ENCODE results near the gene DNAH6.
"Not testable (repeated sequence)": the region's sequence is repeated elsewhere in the genome, so short reads cannot be mapped to it uniquely, and the experiment has no call there.

The DNAH6 gene

GRCh38 chr2:84854850-84855249 is 338.6 kb downstream of the DNAH6 start:
- FAIRE-seq (no peak), DNase-seq (ENCODE audit: insufficient read length, low spot score) (no peak)
- TF ChIP-seq POLR2A (IDR thresholded peaks at IDR 0.05; ENCODE audit: low read depth, low read length), result no peak
- no peak for TF ChIP-seq TAF1 (IDR thresholded peaks at IDR 0.05; ENCODE audit: low read depth, low read length)
- TF ChIP-seq SPI1 (IDR thresholded peaks at IDR 0.05; ENCODE audit: low read depth, low read length), result no peak
- no peak for TF ChIP-seq POLR2AphosphoS5 (IDR thresholded peaks at IDR 0.05; ENCODE audit: low read depth, low read length)
- TF ChIP-seq POU2F2 (IDR thresholded peaks at IDR 0.05; ENCODE audit: low read depth, low read length), result no peak
- no peak for TF ChIP-seq PAX5 (IDR thresholded peaks at IDR 0.05; ENCODE audit: insufficient read depth, low read length, severe bottlenecking)

GRCh38 chr2:84855731-84856130 is 339.4 kb downstream of the DNAH6 start:
- TF ChIP-seq POLR2AphosphoS5 (IDR thresholded peaks at IDR 0.05; ENCODE audit: low read depth, low read length), result no peak
- no peak for TF ChIP-seq POU2F2 (IDR thresholded peaks at IDR 0.05; ENCODE audit: low read depth, low read length)
- no peak for TF ChIP-seq POLR2A (IDR thresholded peaks at IDR 0.05; ENCODE audit: low read depth, low read length)
- no peak for TF ChIP-seq SPI1 (IDR thresholded peaks at IDR 0.05; ENCODE audit: low read depth, low read length)
- TF ChIP-seq TAF1 (IDR thresholded peaks at IDR 0.05; ENCODE audit: low read depth, low read length), result no peak
- TF ChIP-seq PAX5 (IDR thresholded peaks at IDR 0.05; ENCODE audit: insufficient read depth, low read length, severe bottlenecking), result no peak
- FAIRE-seq, result no peak
- no peak for DNase-seq (ENCODE audit: insufficient read length, low spot score)

GRCh38 chr2:84856787-84857186 is 340.5 kb downstream of the DNAH6 start:
- FAIRE-seq (no peak), DNase-seq (ENCODE audit: insufficient read length, low spot score) (no peak)
- TF ChIP-seq TAF1 (IDR thresholded peaks at IDR 0.05; ENCODE audit: low read depth, low read length) (no peak), POU2F2 (IDR thresholded peaks at IDR 0.05; ENCODE audit: low read depth, low read length) (no peak), POLR2A (IDR thresholded peaks at IDR 0.05; ENCODE audit: low read depth, low read length) (no peak), SPI1 (IDR thresholded peaks at IDR 0.05; ENCODE audit: low read depth, low read length) (peak; percentile 70)

GRCh38 chr2:84857566-84857965 is 341.3 kb downstream of the DNAH6 start:
- TF ChIP-seq PAX5 (IDR thresholded peaks at IDR 0.05; ENCODE audit: insufficient read depth, low read length, severe bottlenecking), result no peak
- TF ChIP-seq TAF1 (IDR thresholded peaks at IDR 0.05; ENCODE audit: low read depth, low read length), result no peak
- TF ChIP-seq SPI1 (IDR thresholded peaks at IDR 0.05; ENCODE audit: low read depth, low read length), result no peak
- no peak for TF ChIP-seq POU2F2 (IDR thresholded peaks at IDR 0.05; ENCODE audit: low read depth, low read length)
- TF ChIP-seq POLR2A (IDR thresholded peaks at IDR 0.05; ENCODE audit: low read depth, low read length), result no peak
- TF ChIP-seq POLR2AphosphoS5 (IDR thresholded peaks at IDR 0.05; ENCODE audit: low read depth, low read length), result no peak
- DNase-seq (ENCODE audit: insufficient read length, low spot score) (no peak), FAIRE-seq (no peak)

- FAIRE-seq (no peak), DNase-seq (ENCODE audit: insufficient read length, low spot score) (no peak)
- TF ChIP-seq POU2F2 (IDR thresholded peaks at IDR 0.05; ENCODE audit: low read depth, low read length), result no peak
- TF ChIP-seq SPI1 (IDR thresholded peaks at IDR 0.05; ENCODE audit: low read depth, low read length), result no peak
- TF ChIP-seq POLR2AphosphoS5 (IDR thresholded peaks at IDR 0.05; ENCODE audit: low read depth, low read length), result no peak
- no peak for TF ChIP-seq TAF1 (IDR thresholded peaks at IDR 0.05; ENCODE audit: low read depth, low read length)
- TF ChIP-seq PAX5 (IDR thresholded peaks at IDR 0.05; ENCODE audit: insufficient read depth, low read length, severe bottlenecking), result no peak
Observed at GRCh38 chr2:84858123-84858522, 341.8 kb downstream of the DNAH6 start.

GRCh38 chr2:84858937-84859336 is 342.6 kb downstream of the DNAH6 start:
- no peak for TF ChIP-seq TAF1 (IDR thresholded peaks at IDR 0.05; ENCODE audit: low read depth, low read length)
- no peak for TF ChIP-seq POLR2AphosphoS5 (IDR thresholded peaks at IDR 0.05; ENCODE audit: low read depth, low read length)
- no peak for TF ChIP-seq POLR2A (IDR thresholded peaks at IDR 0.05; ENCODE audit: low read depth, low read length)
- no peak for TF ChIP-seq POU2F2 (IDR thresholded peaks at IDR 0.05; ENCODE audit: low read depth, low read length)
- no peak for TF ChIP-seq PAX5 (IDR thresholded peaks at IDR 0.05; ENCODE audit: insufficient read depth, low read length, severe bottlenecking)
- TF ChIP-seq SPI1 (IDR thresholded peaks at IDR 0.05; ENCODE audit: low read depth, low read length), result no peak
- DNase-seq (ENCODE audit: insufficient read length, low spot score) (no peak), FAIRE-seq (no peak)

- FAIRE-seq (no peak), DNase-seq (ENCODE audit: insufficient read length, low spot score) (no peak)
- TF ChIP-seq POLR2A (IDR thresholded peaks at IDR 0.05; ENCODE audit: low read depth, low read length), result no peak
- no peak for TF ChIP-seq PAX5 (IDR thresholded peaks at IDR 0.05; ENCODE audit: insufficient read depth, low read length, severe bottlenecking)
- no peak for TF ChIP-seq SPI1 (IDR thresholded peaks at IDR 0.05; ENCODE audit: low read depth, low read length)
- no peak for TF ChIP-seq POLR2AphosphoS5 (IDR thresholded peaks at IDR 0.05; ENCODE audit: low read depth, low read length)
- TF ChIP-seq POU2F2 (IDR thresholded peaks at IDR 0.05; ENCODE audit: low read depth, low read length), result no peak
- no peak for TF ChIP-seq TAF1 (IDR thresholded peaks at IDR 0.05; ENCODE audit: low read depth, low read length)
Observed at GRCh38 chr2:84861539-84861938, 345.2 kb downstream of the DNAH6 start.

GRCh38 chr2:84862006-84862405 is 345.7 kb downstream of the DNAH6 start:
- FAIRE-seq (no peak), DNase-seq (ENCODE audit: insufficient read length, low spot score) (no peak)
- TF ChIP-seq PAX5 (IDR thresholded peaks at IDR 0.05; ENCODE audit: insufficient read depth, low read length, severe bottlenecking) (no peak), POLR2AphosphoS5 (IDR thresholded peaks at IDR 0.05; ENCODE audit: low read depth, low read length) (no peak)

GRCh38 chr2:84865181-84865783 is 349.0 kb downstream of the DNAH6 start:
- DNase-seq (ENCODE audit: insufficient read length, low spot score) (no peak), FAIRE-seq (peak; percentile 93)
- TF ChIP-seq POLR2AphosphoS5 (IDR thresholded peaks at IDR 0.05; ENCODE audit: low read depth, low read length), result no peak
- TF ChIP-seq SPI1 (IDR thresholded peaks at IDR 0.05; ENCODE audit: low read depth, low read length), result no peak
- TF ChIP-seq TAF1 (IDR thresholded peaks at IDR 0.05; ENCODE audit: low read depth, low read length), result no peak

- DNase-seq (ENCODE audit: insufficient read length, low spot score) (no peak), FAIRE-seq (no peak)
- TF ChIP-seq POLR2A (IDR thresholded peaks at IDR 0.05; ENCODE audit: low read depth, low read length) (no peak), POU2F2 (IDR thresholded peaks at IDR 0.05; ENCODE audit: low read depth, low read length) (no peak), TAF1 (IDR thresholded peaks at IDR 0.05; ENCODE audit: low read depth, low read length) (no peak), PAX5 (IDR thresholded peaks at IDR 0.05; ENCODE audit: insufficient read depth, low read length, severe bottlenecking) (no peak), POLR2AphosphoS5 (IDR thresholded peaks at IDR 0.05; ENCODE audit: low read depth, low read length) (no peak), SPI1 (IDR thresholded peaks at IDR 0.05; ENCODE audit: low read depth, low read length) (no peak)
Observed at GRCh38 chr2:84866122-84866521, 349.8 kb downstream of the DNAH6 start.

- FAIRE-seq; DNase-seq (ENCODE audit: insufficient read length, low spot score): not testable (repeated sequence)
Observed at GRCh38 chr2:84868327-84868726, 352.0 kb downstream of the DNAH6 start.
